GM06990 (cell line): Measurements from ENCODE around the gene SLN.

Experiments
- DNase-seq: peaks from one replicate; pipeline ENCODE4 v3.0.0-alpha.2; 2011; ENCODE audit not compliant: insufficient read length; ENCODE audit errors: extremely low read depth
- H3K27me3 ChIP-seq: replicated peaks from 2 replicates; pipeline ENCODE4 v1.6.0; 2011; ENCODE audit warnings: low read length; ENCODE audit not compliant: control insufficient read depth, insufficient read depth
- H3K36me3 ChIP-seq: 2 replicates; pipeline ENCODE4 v1.5.1; 2011; ENCODE audit warnings: low read length; ENCODE audit not compliant: control insufficient read depth, insufficient read depth
- H3K4me3 ChIP-seq: replicated peaks from 2 replicates; pipeline ENCODE4 v1.5.1; 2011; ENCODE audit warnings: low read depth, mild to moderate bottlenecking, control low read depth, low read length
- CTCF ChIP-seq: IDR thresholded peaks from 2 replicates; pipeline ENCODE4 v1.5.1; 2011; ENCODE audit warnings: low read length, control low read depth, mild to moderate bottlenecking, inconsistent platforms; ENCODE audit not compliant: insufficient read depth, poor library complexity, severe bottlenecking

SLN gene

GRCh38 chr11:107719073-107719472 lies 7.2 kb upstream of the SLN start:
- no peak overlapping the region for H3K4me3 ChIP-seq
- no peaks in the 10 kb centered on the region for H3K36me3 ChIP-seq
- DNase-seq = no peak
- H3K27me3 ChIP-seq = no peaks in the 10 kb centered on the region; the same call in none of the 2 replicates
- no peak for TF ChIP-seq CTCF

GRCh38 chr11:107716884-107717532 lies 5.2 kb upstream of the SLN start:
- Histone ChIP-seq H3K36me3 (no peaks in the 10 kb centered on the region), H3K27me3 (no peaks in the 10 kb centered on the region; the same call in none of the 2 replicates), H3K4me3 (no peak overlapping the region)
- TF ChIP-seq CTCF = no peak
- no peak for DNase-seq

GRCh38 chr11:107713009-107713408 lies 1.2 kb upstream of the SLN start:
- H3K27me3 ChIP-seq = peaks cover 2% of the 10 kb centered on the region
- no peak overlapping the region for H3K4me3 ChIP-seq
- TF ChIP-seq CTCF = no peak
- H3K36me3 ChIP-seq = no peaks in the 10 kb centered on the region
- no peak for DNase-seq

- H3K27me3 ChIP-seq = peaks cover 2% of the 10 kb centered on the region
- no peaks in the 10 kb centered on the region for H3K36me3 ChIP-seq
- no peak overlapping the region for H3K4me3 ChIP-seq
- no peak for DNase-seq
- TF ChIP-seq CTCF = no peak
Observed at GRCh38 chr11:107710301-107710700, 1.6 kb downstream of the SLN start.

GRCh38 chr11:107708792-107709191 lies 3.1 kb downstream of the SLN start:
- DNase-seq = no peak
- H3K4me3 ChIP-seq = no peak overlapping the region
- peaks cover 2% of the 10 kb centered on the region for H3K27me3 ChIP-seq
- H3K36me3 ChIP-seq = no peaks in the 10 kb centered on the region
- no peak for TF ChIP-seq CTCF

GRCh38 chr11:107707807-107708206 lies 4.0 kb downstream of the SLN start:
- no peak overlapping the region for H3K4me3 ChIP-seq
- no peak for DNase-seq
- H3K27me3 ChIP-seq = peaks cover 2% of the 10 kb centered on the region
- no peak for TF ChIP-seq CTCF
- H3K36me3 ChIP-seq = no peaks in the 10 kb centered on the region
